ENCODE results near the gene TMEM187.

TMEM187 gene

GRCh38 chrX:154023276-154024000, 50.9 kb downstream of the TMEM187 start:
- no peak for DNase-seq

GRCh38 chrX:154024271-154024670, 51.7 kb downstream of the TMEM187 start:
- no peak for DNase-seq

GRCh38 chrX:154025230-154025629, 52.7 kb downstream of the TMEM187 start:
- no peak for DNase-seq

GRCh38 chrX:154026136-154027021, 53.8 kb downstream of the TMEM187 start:
- DNase-seq, result no peak

GRCh38 chrX:154027022-154027402, 54.5 kb downstream of the TMEM187 start:
- DNase-seq, result no peak

- DNase-seq, result no peak
These were observed 55.4 kb downstream of the TMEM187 start for GRCh38 chrX:154027986-154028385.

GRCh38 chrX:154028502-154029184, 56.1 kb downstream of the TMEM187 start:
- DNase-seq, result no peak

- no peak for DNase-seq
These were observed 56.9 kb downstream of the TMEM187 start for GRCh38 chrX:154029439-154029838.

- DNase-seq, result no peak
These were observed 57.7 kb downstream of the TMEM187 start for GRCh38 chrX:154030266-154030665.

- no peak for DNase-seq
These were observed 58.3 kb downstream of the TMEM187 start for GRCh38 chrX:154030715-154031305.

GRCh38 chrX:154032160-154032559, 59.6 kb downstream of the TMEM187 start:
- DNase-seq, result no peak

- no peak for DNase-seq
These were observed 60.1 kb downstream of the TMEM187 start for GRCh38 chrX:154032653-154033052.
